MM.1S (cell line): ENCODE results near the gene TRH.
A peak's percentile ranks its signal among the peaks of the same experiment; 100 is the strongest.

Source experiments
- DNase-seq: peaks from one replicate; pipeline ENCODE4 v3.0.0-alpha.2; 2015
- H2AFZ ChIP-seq: fragments of 300-600 bp; sonication (generic); 2 replicates; pipeline ENCODE4 v1.6.0; 2016; ENCODE audit warnings: antibody characterized with exemption, low read length
- H3F3A ChIP-seq: fragments of 300-600 bp; sonication (generic); 2 replicates; pipeline ENCODE4 v1.6.1; 2016; ENCODE audit warnings: mild to moderate bottlenecking, antibody characterized with exemption, low read length, moderate library complexity, mixed read lengths; ENCODE audit not compliant: insufficient read depth
- H3K27ac ChIP-seq: fragments of 300-600 bp; sonication (generic); 2 replicates; pipeline ENCODE4 v1.5.1; 2016; ENCODE audit warnings: mild to moderate bottlenecking, low read length
- H3K27me3 ChIP-seq: fragments of 300-600 bp; sonication (generic); replicated peaks from 2 replicates; pipeline ENCODE4 v1.6.0; 2016; ENCODE audit warnings: low read length; ENCODE audit not compliant: insufficient read depth
- H3K36me3 ChIP-seq: fragments of 300-600 bp; sonication (generic); replicated peaks from 2 replicates; pipeline ENCODE4 v1.6.1; 2016; ENCODE audit warnings: mild to moderate bottlenecking, low read length, mixed read lengths; ENCODE audit not compliant: insufficient read depth
- H3K4me1 ChIP-seq: fragments of 300-600 bp; sonication (generic); 2 replicates; pipeline ENCODE4 v1.6.1; 2016; ENCODE audit warnings: low read length, mixed read lengths
- H3K4me2 ChIP-seq: fragments of 300-600 bp; sonication (generic); 2 replicates; pipeline ENCODE4 v1.6.0; 2016; ENCODE audit warnings: low read depth, low read length
- H3K4me3 ChIP-seq: fragments of 300-600 bp; sonication (generic); 2 replicates; pipeline ENCODE4 v1.5.1; 2016; ENCODE audit warnings: low read length, mixed read lengths
- H3K79me2 ChIP-seq: fragments of 300-600 bp; sonication (generic); 2 replicates; pipeline ENCODE4 v1.6.1; 2016; ENCODE audit warnings: mixed run types, low read length, mixed read lengths
- H3K9ac ChIP-seq: fragments of 300-600 bp; sonication (generic); 2 replicates; pipeline ENCODE4 v1.6.1; 2016; ENCODE audit warnings: low read length, mixed read lengths
- H3K9me2 ChIP-seq: fragments of 300-600 bp; sonication (generic); replicated peaks from 2 replicates; pipeline ENCODE4 v1.6.1; 2016; ENCODE audit warnings: mild to moderate bottlenecking, low read length, mixed read lengths; ENCODE audit not compliant: insufficient read depth
- H3K9me3 ChIP-seq: fragments of 300-600 bp; sonication (generic); replicated peaks from 2 replicates; pipeline ENCODE4 v1.6.1; 2016; ENCODE audit warnings: mild to moderate bottlenecking, low read length, mixed read lengths; ENCODE audit not compliant: insufficient read depth
- H4K20me1 ChIP-seq: fragments of 300-600 bp; sonication (generic); 2 replicates; pipeline ENCODE4 v1.6.1; 2016; ENCODE audit warnings: mild to moderate bottlenecking, low read length, moderate library complexity, mixed read lengths; ENCODE audit not compliant: insufficient read depth
- EZH2 ChIP-seq: fragments of 300-600 bp; sonication (generic); optimal IDR thresholded peaks from 2 replicates; pipeline ENCODE3; 2017; ENCODE audit warnings: low read depth, mild to moderate bottlenecking, antibody characterized with exemption, low read length, mixed read lengths
- EZH2phosphoT487 ChIP-seq: fragments of 300-600 bp; sonication (generic); IDR thresholded peaks from 2 replicates; pipeline ENCODE4 v1.6.1; 2018; ENCODE audit warnings: antibody characterized with exemption, low read length
- TF ChIP-seq, protein P1 (sequence below): fragments of 300-600 bp; sonication (generic); IDR thresholded peaks from 2 replicates; pipeline ENCODE4 v1.5.1; 2016; ENCODE audit warnings: antibody characterized with exemption, low read length, mixed read lengths

Gene TRH

DNA sequence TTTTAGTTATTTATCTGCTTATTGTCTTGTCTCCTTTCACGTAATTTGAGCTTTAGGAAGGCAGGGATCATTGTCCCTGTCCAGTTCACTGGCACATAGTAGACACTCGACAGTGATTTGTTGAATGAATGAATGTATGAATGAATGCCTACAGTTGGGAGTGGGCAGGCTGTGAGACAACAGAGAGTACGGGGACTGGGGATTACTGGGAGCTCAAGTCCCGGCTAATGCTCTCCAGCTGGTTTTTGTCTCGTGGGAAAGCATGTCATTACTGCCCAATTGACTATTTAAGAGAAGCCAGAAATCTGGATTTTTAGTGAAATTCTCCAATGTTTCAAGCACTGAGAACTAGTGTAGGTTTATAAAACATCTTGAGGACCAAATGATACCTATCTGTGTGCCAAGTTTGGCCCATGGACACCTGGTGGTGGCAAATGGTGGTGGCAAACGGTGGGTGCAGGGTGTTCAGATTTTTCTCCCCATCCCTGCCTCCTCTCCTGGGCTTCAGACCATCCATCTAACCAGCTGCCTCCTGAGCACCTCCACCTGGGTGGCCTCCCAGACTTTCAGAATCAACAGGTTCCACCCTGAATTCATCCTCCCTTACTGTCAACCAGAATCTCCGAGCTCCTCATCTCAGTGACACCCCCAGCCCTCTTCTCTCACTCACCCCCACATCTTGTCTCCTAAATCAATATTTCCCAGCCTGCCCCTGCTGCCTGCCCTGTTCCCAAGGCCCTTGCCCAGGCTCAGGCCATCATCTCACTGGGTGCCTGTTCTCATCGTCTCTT is 36.2 kb upstream of the TRH start:
- Histone ChIP-seq H3K9ac (no peak overlapping the region), H3F3A (no peaks in the 10 kb centered on the region), H4K20me1 (no peaks in the 10 kb centered on the region), H3K9me2 (no peaks in the 10 kb centered on the region), H3K4me1 (no peaks in the 10 kb centered on the region), H2AFZ (no peak overlapping the region), H3K27ac (no peak overlapping the region), H3K9me3 (no peaks in the 10 kb centered on the region), H3K79me2 (no peaks in the 10 kb centered on the region), H3K4me2 (no peak overlapping the region), H3K4me3 (no peak overlapping the region), H3K27me3 (no peaks in the 10 kb centered on the region), H3K36me3 (no peaks in the 10 kb centered on the region)
- peak; percentile 16 for DNase-seq
- TF ChIP-seq EZH2phosphoT487: no peak
- TF ChIP-seq, protein P1, sequence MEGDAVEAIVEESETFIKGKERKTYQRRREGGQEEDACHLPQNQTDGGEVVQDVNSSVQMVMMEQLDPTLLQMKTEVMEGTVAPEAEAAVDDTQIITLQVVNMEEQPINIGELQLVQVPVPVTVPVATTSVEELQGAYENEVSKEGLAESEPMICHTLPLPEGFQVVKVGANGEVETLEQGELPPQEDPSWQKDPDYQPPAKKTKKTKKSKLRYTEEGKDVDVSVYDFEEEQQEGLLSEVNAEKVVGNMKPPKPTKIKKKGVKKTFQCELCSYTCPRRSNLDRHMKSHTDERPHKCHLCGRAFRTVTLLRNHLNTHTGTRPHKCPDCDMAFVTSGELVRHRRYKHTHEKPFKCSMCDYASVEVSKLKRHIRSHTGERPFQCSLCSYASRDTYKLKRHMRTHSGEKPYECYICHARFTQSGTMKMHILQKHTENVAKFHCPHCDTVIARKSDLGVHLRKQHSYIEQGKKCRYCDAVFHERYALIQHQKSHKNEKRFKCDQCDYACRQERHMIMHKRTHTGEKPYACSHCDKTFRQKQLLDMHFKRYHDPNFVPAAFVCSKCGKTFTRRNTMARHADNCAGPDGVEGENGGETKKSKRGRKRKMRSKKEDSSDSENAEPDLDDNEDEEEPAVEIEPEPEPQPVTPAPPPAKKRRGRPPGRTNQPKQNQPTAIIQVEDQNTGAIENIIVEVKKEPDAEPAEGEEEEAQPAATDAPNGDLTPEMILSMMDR: no peak; the same call in 1 of the 2 replicates
- no peak for TF ChIP-seq EZH2

DNA sequence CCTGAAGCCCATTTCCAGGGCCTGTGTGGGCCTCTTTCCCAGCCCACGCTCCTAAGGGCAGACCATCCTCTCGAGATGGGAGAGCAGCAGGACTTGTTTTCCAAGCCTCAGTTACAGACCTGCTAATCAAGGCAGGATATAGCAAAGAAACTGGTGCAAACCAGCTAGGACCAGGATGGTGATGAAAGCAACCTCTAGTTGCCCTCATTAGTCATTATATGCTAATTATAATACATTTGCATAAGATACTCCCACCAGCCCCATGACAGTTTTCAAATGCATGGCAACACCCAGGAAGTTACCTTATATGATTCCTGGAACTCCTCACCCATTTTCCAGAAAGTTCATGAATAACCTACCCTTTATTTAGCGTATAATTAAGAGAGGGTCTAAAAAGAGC is 34.4 kb upstream of the TRH start:
- H4K20me1 ChIP-seq: no peaks in the 10 kb centered on the region
- no peak overlapping the region for H3K4me2 ChIP-seq
- no peaks in the 10 kb centered on the region for H3K79me2 ChIP-seq
- no peak overlapping the region for H3K9ac ChIP-seq
- H3K9me3 ChIP-seq: no peaks in the 10 kb centered on the region
- H3K4me1 ChIP-seq: no peaks in the 10 kb centered on the region
- no peaks in the 10 kb centered on the region for H3K36me3 ChIP-seq
- H3F3A ChIP-seq: no peaks in the 10 kb centered on the region
- no peak overlapping the region for H2AFZ ChIP-seq
- H3K27ac ChIP-seq: no peak overlapping the region
- H3K27me3 ChIP-seq: no peaks in the 10 kb centered on the region
- no peaks in the 10 kb centered on the region for H3K9me2 ChIP-seq
- DNase-seq: no peak
- H3K4me3 ChIP-seq: no peak overlapping the region
- TF ChIP-seq, protein P1: no peak
- TF ChIP-seq EZH2 (no peak), EZH2phosphoT487 (no peak)

DNA sequence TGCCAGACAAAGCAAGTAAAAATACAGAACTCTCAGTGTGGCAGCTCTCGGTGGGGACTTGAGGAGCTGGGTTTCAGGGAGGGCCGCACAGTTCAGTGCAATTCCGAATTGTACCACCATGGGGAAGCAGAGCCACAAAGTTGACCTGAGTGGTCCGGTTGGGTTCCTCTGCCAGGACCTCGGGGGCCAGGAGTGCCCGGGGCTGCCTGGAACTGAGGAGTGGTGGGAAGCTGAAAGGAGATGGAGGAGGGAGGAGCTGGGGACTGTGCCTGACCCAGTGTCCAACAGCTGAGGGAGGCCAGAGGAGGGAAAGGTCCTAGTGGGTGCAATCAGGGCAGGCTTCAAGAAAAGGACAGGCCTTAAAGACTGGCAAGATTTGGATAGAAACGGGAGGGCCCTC is 32.2 kb upstream of the TRH start:
- Histone ChIP-seq H3K4me2 (no peak overlapping the region), H2AFZ (no peak overlapping the region), H3F3A (no peaks in the 10 kb centered on the region), H3K9ac (no peak overlapping the region), H3K9me2 (no peaks in the 10 kb centered on the region), H3K79me2 (no peaks in the 10 kb centered on the region), H3K4me1 (no peaks in the 10 kb centered on the region), H3K36me3 (no peaks in the 10 kb centered on the region), H3K27ac (no peak overlapping the region), H3K27me3 (no peaks in the 10 kb centered on the region), H4K20me1 (no peaks in the 10 kb centered on the region), H3K4me3 (no peak overlapping the region), H3K9me3 (no peaks in the 10 kb centered on the region)
- TF ChIP-seq, protein P1: peak; percentile 67
- TF ChIP-seq EZH2phosphoT487: no peak
- peak; percentile 40 for DNase-seq
